ENCODE measurements around the gene BTBD9. TPM values are rescaled to one million over a fixed set of nuclear protein-coding genes. Genes with fewer than 3 reads are reported as not detected.

The BTBD9 gene
- total RNA-seq, 6 experiments from 2014 or later, result 11.0 to 12.7 (median 12.5) TPM

- peaks cover 5% of the 10 kb centered on the region; the same call in 1 of the 2 replicates for H3K9me3 Mint-ChIP-seq
- TF ChIP-seq CTCF (IDR thresholded peaks at IDR 0.05), result no peak
Measured at GRCh38 chr6:38162493-38163185, 477.1 kb downstream of the BTBD9 start.

GRCh38 chr6:38161754-38162492 is 477.8 kb downstream of the BTBD9 start:
- peaks cover 12% of the 10 kb centered on the region for H3K27me3 Mint-ChIP-seq (ENCODE audit: insufficient read depth)
- TF ChIP-seq CTCF (IDR thresholded peaks at IDR 0.05), result no peak
- no peak for DNase-seq
- H3K4me1 Mint-ChIP-seq (ENCODE audit: low read depth), result no peaks in the 10 kb centered on the region
- no peak overlapping the region for H3K27ac Mint-ChIP-seq
- H3K36me3 Mint-ChIP-seq (ENCODE audit: low read depth), result peaks cover 32% of the 10 kb centered on the region
- peaks cover 5% of the 10 kb centered on the region; the same call in 1 of the 2 replicates for H3K9me3 Mint-ChIP-seq
- H3K4me3 Mint-ChIP-seq, result no peak overlapping the region

More at GRCh38 chr6:38162493-38163185, 477.1 kb downstream of the BTBD9 start:
- H3K27ac Mint-ChIP-seq, result no peak overlapping the region
- H3K4me3 Mint-ChIP-seq, result no peak overlapping the region
- no peaks in the 10 kb centered on the region for H3K4me1 Mint-ChIP-seq (ENCODE audit: low read depth)
- peaks cover 12% of the 10 kb centered on the region for H3K27me3 Mint-ChIP-seq (ENCODE audit: insufficient read depth)
- DNase-seq, result no peak
- H3K36me3 Mint-ChIP-seq (ENCODE audit: low read depth), result peaks cover 32% of the 10 kb centered on the region

GRCh38 chr6:38161331-38161730 is 478.4 kb downstream of the BTBD9 start:
- peaks cover under 1% of the 10 kb centered on the region; the same call in 1 of the 2 replicates for H3K4me1 Mint-ChIP-seq (ENCODE audit: low read depth)
- H3K27ac Mint-ChIP-seq, result no peak overlapping the region
- H3K27me3 Mint-ChIP-seq (ENCODE audit: insufficient read depth), result peaks cover 12% of the 10 kb centered on the region
- peaks cover 32% of the 10 kb centered on the region for H3K36me3 Mint-ChIP-seq (ENCODE audit: low read depth)
- peaks cover 5% of the 10 kb centered on the region; the same call in 1 of the 2 replicates for H3K9me3 Mint-ChIP-seq
- no peak overlapping the region for H3K4me3 Mint-ChIP-seq
- TF ChIP-seq CTCF (IDR thresholded peaks at IDR 0.05), result no peak
- DNase-seq, result no peak

- Mint-ChIP-seq H3K4me3 (no peak overlapping the region), H3K36me3 (ENCODE audit: low read depth) (peaks cover 32% of the 10 kb centered on the region), H3K27me3 (ENCODE audit: insufficient read depth) (peaks cover 12% of the 10 kb centered on the region), H3K27ac (no peak overlapping the region), H3K9me3 (peaks cover 5% of the 10 kb centered on the region; the same call in 1 of the 2 replicates), H3K4me1 (ENCODE audit: low read depth) (peaks cover 5% of the 10 kb centered on the region)
- DNase-seq, result no peak
- no peak for TF ChIP-seq CTCF (IDR thresholded peaks at IDR 0.05)
Measured at GRCh38 chr6:38160831-38161230, 478.9 kb downstream of the BTBD9 start.

GRCh38 chr6:38159596-38159995 is 480.1 kb downstream of the BTBD9 start:
- no peak for DNase-seq
- Mint-ChIP-seq H3K27me3 (ENCODE audit: insufficient read depth) (peaks cover 12% of the 10 kb centered on the region), H3K27ac (no peak overlapping the region), H3K4me1 (ENCODE audit: low read depth) (peaks cover 17% of the 10 kb centered on the region), H3K9me3 (peaks cover 5% of the 10 kb centered on the region; the same call in 1 of the 2 replicates), H3K36me3 (ENCODE audit: low read depth) (peaks cover 32% of the 10 kb centered on the region), H3K4me3 (no peak overlapping the region)
- TF ChIP-seq CTCF (IDR thresholded peaks at IDR 0.05), result no peak
